Liver (tissue), 3 donors: ENCODE results near the gene BRSK2.

Experiments used
- EGR1 ChIP-seq, 2 donors: IDR thresholded peaks; 2 replicates each; pipeline ENCODE4 v1.6.1; 2016 to 2018; ENCODE audit warnings: antibody characterized with exemption in 2 of 2, low read depth in 2 of 2
- MAX ChIP-seq: IDR thresholded peaks from 2 replicates; pipeline ENCODE4 v1.6.1; 2016; ENCODE audit warnings: antibody characterized with exemption
- TF ChIP-seq, protein P1 (sequence below): fragments of 150-350 bp; IDR thresholded peaks from 2 replicates; pipeline ENCODE4 v1.5.1; 2017; ENCODE audit warnings: improper control_type of control experiment, low read depth, low read length; ENCODE audit not compliant: missing input control
- donor health status: healthy.
- donor health status: healthy.

DNA sequence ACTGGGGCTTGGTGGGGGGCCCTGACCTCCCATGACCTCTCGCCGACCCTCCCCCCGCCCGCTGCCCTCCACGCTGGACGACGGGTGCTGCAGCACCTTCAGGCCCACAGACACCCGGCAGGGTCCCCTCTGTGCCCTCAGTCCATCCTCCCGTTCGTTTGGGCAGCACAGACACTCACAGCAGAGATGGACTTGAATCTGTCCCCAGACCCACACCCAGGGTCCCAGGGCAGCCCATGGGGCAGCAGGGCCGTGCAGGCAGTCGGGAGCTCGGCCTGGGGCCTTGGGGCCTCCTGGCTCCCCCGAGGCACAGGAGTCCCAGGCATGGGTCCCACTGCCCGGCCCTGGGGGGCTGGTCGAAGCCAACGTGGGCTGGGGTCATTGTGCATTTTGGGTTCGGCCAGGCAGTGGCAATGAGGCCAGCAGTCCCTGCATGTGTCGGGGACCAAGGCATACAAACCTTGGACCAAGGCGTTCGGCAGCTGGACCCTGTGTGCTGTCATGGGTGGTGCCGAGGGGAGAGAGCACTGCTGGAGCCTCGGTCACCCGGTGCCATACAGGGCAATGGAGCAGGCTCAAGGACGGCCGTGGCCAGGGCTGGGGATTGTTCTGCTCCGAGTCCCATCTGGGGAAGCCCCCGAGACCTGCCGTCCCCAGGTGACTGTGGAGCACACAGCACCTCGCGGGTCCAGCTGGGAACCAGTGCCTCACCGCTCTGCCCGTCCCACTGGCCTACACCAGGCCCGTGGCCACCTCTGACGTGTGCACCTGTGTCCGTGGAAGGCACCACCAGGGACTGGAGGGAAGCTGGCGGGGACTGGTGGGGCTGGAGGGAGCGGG is 19.3 kb upstream of the BRSK2 start:
- TF ChIP-seq, protein P1, sequence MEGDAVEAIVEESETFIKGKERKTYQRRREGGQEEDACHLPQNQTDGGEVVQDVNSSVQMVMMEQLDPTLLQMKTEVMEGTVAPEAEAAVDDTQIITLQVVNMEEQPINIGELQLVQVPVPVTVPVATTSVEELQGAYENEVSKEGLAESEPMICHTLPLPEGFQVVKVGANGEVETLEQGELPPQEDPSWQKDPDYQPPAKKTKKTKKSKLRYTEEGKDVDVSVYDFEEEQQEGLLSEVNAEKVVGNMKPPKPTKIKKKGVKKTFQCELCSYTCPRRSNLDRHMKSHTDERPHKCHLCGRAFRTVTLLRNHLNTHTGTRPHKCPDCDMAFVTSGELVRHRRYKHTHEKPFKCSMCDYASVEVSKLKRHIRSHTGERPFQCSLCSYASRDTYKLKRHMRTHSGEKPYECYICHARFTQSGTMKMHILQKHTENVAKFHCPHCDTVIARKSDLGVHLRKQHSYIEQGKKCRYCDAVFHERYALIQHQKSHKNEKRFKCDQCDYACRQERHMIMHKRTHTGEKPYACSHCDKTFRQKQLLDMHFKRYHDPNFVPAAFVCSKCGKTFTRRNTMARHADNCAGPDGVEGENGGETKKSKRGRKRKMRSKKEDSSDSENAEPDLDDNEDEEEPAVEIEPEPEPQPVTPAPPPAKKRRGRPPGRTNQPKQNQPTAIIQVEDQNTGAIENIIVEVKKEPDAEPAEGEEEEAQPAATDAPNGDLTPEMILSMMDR, result no peak
- no peak for TF ChIP-seq EGR1 (IDR thresholded peaks at IDR 0.05; ENCODE audit: low read depth in 2 of 2)
- TF ChIP-seq MAX, result no peak
